CD4-positive, alpha-beta T cell treated with Interferon gamma for 1 hour (primary cell): ENCODE data around the gene FOXO3.
"Not testable (repeated sequence)": the region's sequence is repeated elsewhere in the genome, so short reads cannot be mapped to it uniquely, and the experiment has no call there.

Source experiments
- DNase-seq: peaks from one replicate; pipeline ENCODE4 v3.0.0-alpha.2; 2020

Gene FOXO3

GRCh38 chr6:108663494-108664064 is 102.9 kb downstream of the FOXO3 start:
- DNase-seq, result not testable (repeated sequence)

DNA sequence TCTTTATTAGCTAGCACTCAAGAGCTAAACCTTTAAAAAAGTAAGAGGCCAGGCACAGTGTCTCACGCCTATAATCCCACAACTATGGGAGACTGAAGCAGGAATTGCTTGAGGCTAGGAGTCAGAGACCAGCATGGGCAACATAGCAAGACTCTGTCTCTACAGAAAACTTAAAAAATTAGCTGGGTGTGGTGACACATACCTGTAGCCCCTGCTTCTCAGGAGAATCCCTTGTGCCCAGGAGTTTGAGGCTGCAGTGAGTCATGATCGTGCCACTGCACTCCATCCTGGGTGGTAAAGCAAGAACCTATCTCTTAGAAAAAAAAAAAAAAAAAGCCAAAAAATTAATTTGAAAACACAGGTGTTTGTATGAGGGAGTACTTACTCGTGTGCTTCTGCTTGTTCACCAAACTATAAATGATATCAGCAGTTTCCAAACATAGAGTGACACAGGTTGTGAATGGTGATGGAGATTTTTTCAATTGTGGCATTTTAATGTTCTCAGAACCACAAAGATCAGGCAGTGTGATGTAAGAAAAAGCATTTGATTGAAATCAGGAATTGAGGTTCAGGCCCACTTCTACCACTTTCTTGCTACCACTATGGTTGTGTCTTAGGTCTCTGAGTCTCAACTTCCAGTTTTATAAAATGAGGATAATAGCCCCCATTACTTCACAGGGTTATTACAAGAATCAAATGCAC is 104.9 kb downstream of the FOXO3 start:
- no peak for DNase-seq

- no peak for DNase-seq
Measured at GRCh38 chr6:108666656-108667260, 106.0 kb downstream of the FOXO3 start.

DNA sequence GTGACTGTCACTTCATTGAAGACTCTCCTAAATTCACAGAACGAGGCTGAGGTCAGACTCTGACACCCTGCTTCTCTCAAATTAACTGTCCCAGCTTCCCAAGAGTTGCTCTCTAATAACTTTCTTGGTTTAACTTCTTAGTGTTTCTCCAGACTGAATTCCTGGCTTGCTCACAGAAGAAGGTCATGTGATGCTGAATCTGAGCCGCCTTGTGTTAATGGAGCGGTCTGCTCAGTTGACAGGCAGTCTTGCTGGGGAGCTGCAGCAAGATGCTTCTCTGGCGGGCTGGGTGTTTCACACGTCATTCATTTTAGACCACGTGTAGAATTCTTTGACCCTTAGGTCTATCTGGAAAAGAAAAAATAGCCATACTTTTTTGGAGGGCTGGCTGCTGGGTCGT is 107.3 kb downstream of the FOXO3 start:
- no peak for DNase-seq

DNA sequence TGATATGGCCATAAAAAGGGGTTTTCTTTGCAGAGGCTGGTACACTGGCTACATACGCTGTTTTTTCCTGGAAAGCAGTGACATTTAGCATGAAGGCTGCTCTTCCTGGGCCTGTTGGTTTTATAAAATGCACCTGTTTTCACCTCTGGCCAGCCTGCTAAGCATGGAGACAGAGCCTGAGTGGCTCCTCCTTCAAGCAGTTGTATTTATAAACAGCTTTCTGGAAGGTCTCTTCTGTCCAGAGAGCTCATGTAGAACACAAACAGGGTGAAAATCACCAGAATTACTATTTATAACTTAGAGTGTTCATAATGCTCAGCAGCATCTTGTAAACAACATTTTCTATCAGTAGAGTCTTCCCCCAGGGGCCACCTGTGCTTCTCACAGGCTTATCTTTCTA is 109.0 kb downstream of the FOXO3 start:
- no peak for DNase-seq

DNA sequence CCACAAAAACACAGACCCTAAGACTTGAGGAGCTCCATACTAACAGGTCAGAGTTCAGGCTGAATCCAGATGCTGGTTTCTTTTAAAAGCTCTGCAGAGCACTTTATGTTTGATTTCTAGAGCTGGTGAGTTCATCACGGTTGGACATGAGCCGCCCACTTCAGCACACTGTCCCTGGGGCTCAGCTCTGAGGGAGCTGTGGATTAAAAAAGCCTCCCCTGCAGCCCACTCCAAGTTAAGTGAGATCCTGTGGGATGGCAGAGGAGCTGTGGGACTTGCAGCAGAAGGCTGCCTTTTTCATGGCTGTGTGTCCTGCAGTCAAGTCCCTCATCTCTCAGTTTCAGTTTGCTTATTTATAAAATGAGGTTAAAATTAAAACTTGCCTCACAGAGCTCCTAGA is 110.5 kb downstream of the FOXO3 start:
- DNase-seq, result no peak

DNA sequence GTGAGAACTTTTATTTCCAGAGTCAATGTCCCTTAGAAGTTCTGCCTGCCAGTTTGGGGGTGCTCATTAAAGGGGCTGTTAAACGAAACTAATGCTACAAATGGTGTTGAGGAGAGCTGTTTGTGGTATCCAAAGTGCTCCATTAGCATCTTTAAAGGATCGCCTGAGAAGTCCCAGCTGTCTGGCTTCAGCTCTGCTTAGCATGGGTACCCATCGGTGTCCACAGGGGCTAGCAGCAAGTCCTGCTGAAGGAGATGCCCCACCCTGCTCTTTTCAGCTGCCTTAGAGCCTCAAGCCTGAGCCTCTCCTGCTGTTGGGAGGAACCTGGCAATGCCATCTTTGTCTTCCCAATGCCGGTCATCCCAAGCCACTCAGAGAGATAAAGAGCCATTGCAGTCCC is 111.1 kb downstream of the FOXO3 start:
- DNase-seq, result no peak

DNA sequence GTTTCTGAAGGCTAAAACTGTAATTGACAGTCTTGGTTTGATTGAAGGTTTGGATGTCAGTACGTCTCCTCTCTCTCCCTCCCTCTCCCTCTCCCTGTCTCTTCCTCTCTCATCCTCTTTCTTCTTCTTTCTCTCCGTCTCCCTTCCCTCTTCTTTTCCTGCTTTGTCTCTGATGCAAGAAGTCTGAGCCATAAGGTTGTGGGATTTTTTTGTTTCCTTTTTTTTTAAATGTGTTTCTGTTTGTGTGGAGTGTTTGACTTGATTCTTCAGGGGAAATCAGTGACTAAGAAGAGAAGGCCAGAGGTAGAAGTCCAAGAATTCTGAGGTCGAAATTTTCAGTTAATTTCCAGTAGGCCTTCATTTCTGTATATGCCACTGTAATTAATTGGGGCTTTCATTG is 111.9 kb downstream of the FOXO3 start:
- no peak for DNase-seq

DNA sequence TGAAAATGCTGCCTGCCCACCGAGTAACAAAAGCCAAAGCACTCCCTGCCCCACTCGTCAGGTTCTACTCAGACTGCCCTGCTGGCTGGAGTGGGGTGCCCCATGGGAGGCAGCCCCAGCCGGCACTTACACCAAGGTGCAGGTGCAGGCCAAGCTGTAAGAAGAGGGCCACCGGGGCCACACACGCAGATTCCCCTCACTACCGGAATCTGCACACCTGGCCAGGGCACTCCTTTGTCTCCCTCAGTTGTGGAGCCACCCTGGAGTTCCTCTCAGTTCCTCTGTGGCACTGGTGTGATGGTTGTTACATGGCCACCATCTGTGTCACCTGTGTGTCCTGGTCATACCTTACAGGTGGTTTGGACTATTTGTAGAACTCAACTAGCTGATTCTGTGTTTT is 112.4 kb downstream of the FOXO3 start:
- no peak for DNase-seq

- no peak for DNase-seq
Measured at GRCh38 chr6:108673602-108674001, 112.9 kb downstream of the FOXO3 start.

DNA sequence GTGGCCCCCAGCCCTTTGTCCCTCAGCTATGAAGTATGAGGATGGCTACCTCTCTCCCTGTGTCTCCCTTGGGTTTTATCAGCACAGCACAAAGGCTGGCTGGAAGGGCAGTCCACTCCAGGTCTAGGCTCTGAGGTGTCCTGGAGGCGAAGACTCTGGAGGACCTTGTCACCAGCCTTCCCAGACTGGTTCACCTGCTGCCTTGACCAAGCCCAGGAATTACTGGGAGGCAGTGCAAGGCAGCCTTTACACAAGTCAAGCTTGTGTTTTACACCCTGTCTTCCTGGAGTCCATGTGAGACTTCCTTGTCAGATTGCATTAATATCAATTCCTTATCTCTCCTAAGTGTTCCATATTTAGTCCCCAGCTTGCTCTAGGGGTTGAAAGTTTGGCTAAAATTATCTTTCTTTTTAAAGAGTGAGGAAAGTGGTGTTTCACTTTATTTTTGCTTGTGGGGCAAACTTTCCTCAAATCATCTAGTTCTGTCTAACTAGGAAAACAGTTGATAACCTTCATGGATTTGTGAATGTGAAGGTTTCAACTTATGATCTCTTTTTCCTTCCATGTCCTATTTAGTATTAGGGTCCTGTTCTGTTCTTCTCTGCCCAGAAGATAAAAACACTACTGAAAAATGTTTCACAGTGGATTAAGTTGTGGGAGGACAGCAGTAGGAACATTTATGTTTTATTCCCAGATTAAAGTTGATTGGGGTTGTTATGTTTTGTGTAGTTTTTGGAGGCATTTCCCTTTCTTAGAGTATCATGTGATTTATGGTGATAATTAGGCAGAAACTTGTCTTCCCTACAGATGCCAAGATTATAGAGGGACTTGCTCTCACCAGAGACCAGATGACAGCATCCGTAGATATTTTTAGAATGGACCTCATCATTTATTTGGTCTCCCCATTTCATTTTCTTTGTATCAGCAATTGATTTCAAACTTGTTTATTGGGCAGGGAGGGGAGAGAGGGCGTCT is 114.8 kb downstream of the FOXO3 start:
- DNase-seq, result no peak

DNA sequence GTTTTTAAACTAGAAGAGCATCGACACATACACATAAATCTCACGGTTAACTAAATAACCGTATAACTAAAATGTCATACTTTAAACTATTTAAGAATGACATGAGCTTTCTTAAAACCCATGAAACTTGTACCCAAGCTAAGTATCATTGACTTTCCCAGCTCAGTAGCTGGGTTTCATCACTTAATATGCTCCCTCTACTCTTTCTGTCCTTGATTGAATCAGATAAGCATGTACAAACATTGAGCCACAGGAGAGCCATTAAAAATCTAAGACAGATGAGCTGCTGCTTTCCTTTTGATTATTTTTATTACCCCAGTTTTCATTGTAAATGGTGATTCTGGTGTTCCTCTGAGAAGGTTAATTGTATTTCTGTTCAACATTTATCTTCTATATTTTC is 115.8 kb downstream of the FOXO3 start:
- DNase-seq, result no peak

- no peak for DNase-seq
Measured at GRCh38 chr6:108677357-108677756, 116.6 kb downstream of the FOXO3 start.

GRCh38 chr6:108677894-108678293 is 117.2 kb downstream of the FOXO3 start:
- no peak for DNase-seq

DNA sequence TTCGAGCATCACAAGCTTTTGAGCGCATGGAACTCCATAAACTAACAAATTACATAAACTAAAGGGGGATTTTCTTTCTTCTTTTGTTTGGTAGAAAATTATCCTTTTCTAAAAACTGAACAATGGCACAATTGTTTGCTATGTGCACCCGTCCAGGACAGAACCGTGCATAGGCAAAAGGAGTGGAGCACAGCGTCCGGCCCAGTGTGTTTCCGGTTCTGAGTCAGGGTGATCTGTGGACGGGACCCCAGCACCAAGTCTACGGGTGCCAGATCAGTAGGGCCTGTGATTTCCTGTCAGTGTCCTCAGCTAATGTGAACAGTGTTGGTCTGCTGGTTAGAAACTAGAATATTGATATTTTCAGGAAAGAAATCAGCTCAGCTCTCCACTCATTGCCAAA is 119.6 kb downstream of the FOXO3 start:
- not testable (repeated sequence) for DNase-seq

GRCh38 chr6:108681721-108682120 is 121.0 kb downstream of the FOXO3 start:
- DNase-seq, result not testable (repeated sequence)

GRCh38 chr6:108682383-108683119 is 121.8 kb downstream of the FOXO3 start:
- not testable (repeated sequence) for DNase-seq

- not testable (repeated sequence) for DNase-seq
Measured at GRCh38 chr6:108683976-108684375, 123.3 kb downstream of the FOXO3 start.

GRCh38 chr6:108684771-108685329 is 124.1 kb downstream of the FOXO3 start:
- no peak for DNase-seq

- DNase-seq, result no peak
Measured at GRCh38 chr6:108685970-108686369, 125.3 kb downstream of the FOXO3 start.

- no peak for DNase-seq
Measured at GRCh38 chr6:108686896-108687295, 126.2 kb downstream of the FOXO3 start.

- no peak for DNase-seq
Measured at GRCh38 chr6:108687921-108688320, 127.2 kb downstream of the FOXO3 start.
